RWPE1 (cell line): ENCODE measurements around the gene MPI.

ENCODE experiments used
- CTCF ChIA-PET: fragments of 350-600 bp; sonication (Branson Sonifier 250); formaldehyde crosslinking; extraction: SDS; loops from one replicate; lab custom pipeline; 2021; lab: Yijun Ruan, JAX
- POLR2A ChIA-PET: fragments of 400-600 bp; formaldehyde crosslinking; extraction: SDS; loops from one replicate; lab custom pipeline; 2020; ENCODE audit warnings: antibody characterized with exemption; ENCODE audit not compliant: low non-redundant PET; lab: Yijun Ruan, JAX
- DNase-seq: peaks from one replicate; pipeline ENCODE4 v3.0.0; 2012; ENCODE audit warnings: low spot score
- H3K27ac ChIP-seq: fragments of 450-650 bp; 2 replicates; pipeline ENCODE4 v1.5.1; 2017
- CTCF ChIP-seq: fragments of 450-650 bp; conservative IDR thresholded peaks from 2 replicates; pipeline ENCODE4 v1.5.1; 2017; ENCODE audit warnings: low read depth, mild to moderate bottlenecking

MPI gene

GRCh38 chr15:74858369-74858740 lies 31.5 kb upstream of the MPI start:
- ChIA-PET CTCF (interaction anchor here (0.6 to 1.1 kb wide), 2 partner anchors 43 to 804 kb away, joined by 4 read pairs; no protein-coding TSS in a partner anchor), POLR2A (no interaction called here)
- H3K27ac ChIP-seq = no peak overlapping the region
- no peak for DNase-seq
- TF ChIP-seq CTCF = no peak

DNA sequence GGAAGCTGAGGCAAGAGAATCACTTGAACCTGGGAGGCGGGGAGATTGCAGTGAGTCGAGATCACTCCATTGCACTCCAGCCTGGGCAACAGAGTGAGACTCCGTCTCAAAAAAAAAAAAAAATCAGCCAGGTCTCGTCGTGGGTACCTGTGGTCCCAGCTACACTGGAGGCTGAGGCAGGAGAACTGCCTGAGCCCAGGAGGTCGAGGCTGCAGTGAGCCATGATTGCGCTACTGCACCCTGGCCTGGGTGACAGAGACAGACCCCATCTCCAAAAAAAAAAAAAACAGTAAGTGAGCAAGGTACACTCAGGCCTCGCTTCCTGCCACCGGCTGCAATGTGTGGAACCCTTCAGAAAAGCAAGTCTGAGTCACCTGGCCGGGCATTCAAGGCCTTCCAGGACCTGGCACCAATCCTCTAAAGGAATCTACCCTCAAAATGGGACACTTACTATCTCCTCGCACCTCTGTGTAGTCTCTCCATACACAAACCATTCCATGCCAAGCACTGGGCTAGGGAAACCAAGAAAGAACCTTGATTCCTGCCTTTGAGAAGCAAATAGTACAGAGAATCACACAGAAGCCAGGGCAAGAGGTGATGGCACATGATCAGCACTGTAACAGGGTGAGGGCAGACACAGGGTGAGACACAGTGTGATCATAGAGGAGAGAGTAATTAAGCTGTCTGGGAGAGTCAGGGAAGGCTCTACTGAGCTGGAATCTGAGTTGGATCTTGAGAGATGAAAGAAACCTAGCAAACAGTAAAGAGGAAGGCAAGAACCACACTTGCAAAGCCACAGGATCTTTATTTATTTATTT lies 26.4 kb upstream of the MPI start:
- POLR2A ChIA-PET = interaction anchor here (1.0 kb wide), 1 partner anchor 18 kb away, joined by 3 read pairs; no protein-coding TSS in a partner anchor
- peak overlapping the region; percentile 76 for H3K27ac ChIP-seq
- peak; percentile 44 for DNase-seq
- CTCF ChIA-PET = interaction anchor here (1.0 to 1.6 kb wide), 2 partner anchors 39 to 88 kb away, joined by 5 to 8 read pairs; no protein-coding TSS in a partner anchor
- no peak for TF ChIP-seq CTCF

DNA sequence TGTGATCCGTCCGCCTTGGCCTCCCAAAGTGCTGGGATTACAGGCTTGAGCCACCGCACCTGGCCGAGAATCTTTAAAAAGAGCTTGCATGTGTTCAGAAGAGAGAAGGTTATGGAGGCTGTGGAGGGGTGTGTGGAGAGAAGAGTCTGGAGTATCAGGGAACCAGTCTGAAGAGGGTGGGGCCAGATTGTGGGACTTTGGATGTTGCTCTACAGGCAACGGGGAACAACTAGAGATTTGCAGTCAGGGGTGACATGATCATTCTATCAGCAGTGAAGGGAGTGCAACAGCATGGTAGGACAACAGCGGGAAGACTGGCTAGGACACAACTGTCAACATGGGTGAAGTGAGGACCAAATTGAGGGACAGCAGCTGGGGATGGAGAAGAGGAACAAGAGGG lies 25.5 kb upstream of the MPI start:
- CTCF ChIA-PET = interaction anchor here (1.0 kb wide), 1 partner anchor 87 kb away, joined by 8 read pairs; no protein-coding TSS in a partner anchor
- POLR2A ChIA-PET = interaction anchor here (1.0 kb wide), 1 partner anchor 19 kb away, joined by 3 read pairs; no protein-coding TSS in a partner anchor
- H3K27ac ChIP-seq = peak overlapping the region; percentile 76
- TF ChIP-seq CTCF = no peak
- no peak for DNase-seq

- TF ChIP-seq CTCF = no peak
- DNase-seq = peak; percentile 31
- peak overlapping the region; percentile 83 for H3K27ac ChIP-seq
- CTCF ChIA-PET = interaction anchor here (0.6 to 2.0 kb wide), 2 partner anchors 36 to 61 kb away, joined by 3 to 6 read pairs; no protein-coding TSS in a partner anchor
- POLR2A ChIA-PET = no interaction called here
These were observed 24.5 kb upstream of the MPI start for GRCh38 chr15:74865316-74865715.

- H3K27ac ChIP-seq = peak overlapping the region; percentile 83
- peak; percentile 94 for DNase-seq
- no peak for TF ChIP-seq CTCF
- POLR2A ChIA-PET = no interaction called here
- CTCF ChIA-PET = interaction anchor here (0.6 to 2.0 kb wide), 3 partner anchors 22 to 61 kb away, joined by 3 to 6 read pairs (median 6); no protein-coding TSS in a partner anchor
These were observed 23.8 kb upstream of the MPI start for GRCh38 chr15:74866090-74866489.

DNA sequence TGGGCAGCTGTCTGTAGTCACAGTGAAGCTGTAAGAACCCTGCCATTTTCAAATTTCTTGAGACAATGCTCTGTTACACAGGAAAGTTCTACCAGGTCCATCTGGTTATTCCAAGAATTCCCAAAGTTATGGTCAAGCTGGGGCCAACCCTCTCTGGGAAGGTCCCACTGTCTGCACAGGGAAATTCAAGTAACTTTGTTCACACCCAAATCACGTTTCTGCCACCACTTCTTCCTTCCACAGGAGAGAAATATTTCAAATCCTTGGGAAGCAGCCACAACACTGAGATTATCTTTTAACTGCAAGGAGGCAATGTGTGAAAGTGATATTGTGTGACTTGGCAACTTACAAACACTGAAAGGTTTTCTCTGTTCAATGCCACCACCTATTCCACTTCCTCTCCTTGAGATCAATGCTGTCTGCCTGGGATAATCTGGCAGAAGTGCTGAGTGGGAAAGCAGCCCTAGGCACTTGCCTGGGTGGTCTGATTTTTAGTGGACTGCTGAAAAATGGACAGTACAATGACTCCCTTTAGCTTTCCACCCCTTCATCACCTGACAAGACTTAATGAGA lies 22.3 kb upstream of the MPI start:
- no peak for DNase-seq
- CTCF ChIA-PET = interaction anchor here (0.6 kb wide), 1 partner anchor 22 kb away, joined by 6 read pairs; no protein-coding TSS in a partner anchor
- no peak for TF ChIP-seq CTCF
- no peak overlapping the region; the same call in 1 of the 2 replicates for H3K27ac ChIP-seq
- POLR2A ChIA-PET = no interaction called here
